Neural cell (in vitro differentiated cells): Measurements from ENCODE around the gene SLC9A3. TPM values are rescaled to one million over a fixed set of nuclear protein-coding genes. Genes with fewer than 3 reads are reported as not detected.

Experiments
- H2AFZ ChIP-seq: fragments of 200-600, 300-800 bp; sonication (generic), shearing (Covaris generic); 2 replicates; pipeline ENCODE4 v1.6.0; 2014; ENCODE audit warnings: low read depth, mild to moderate bottlenecking, antibody characterized with exemption, low read length, moderate library complexity
- H3F3A ChIP-seq: fragments of 200-600 bp; shearing (Covaris generic); 2 replicates; pipeline ENCODE4 v1.6.1; 2016; ENCODE audit warnings: mild to moderate bottlenecking, moderate library complexity, mixed read lengths, antibody characterized with exemption, low read length; ENCODE audit not compliant: insufficient read depth, poor library complexity, severe bottlenecking
- H3K27ac ChIP-seq: fragments of 200-600, 300-800 bp; sonication (generic), shearing (Covaris generic); 2 replicates; pipeline ENCODE4 v1.5.1; 2014; ENCODE audit warnings: mild to moderate bottlenecking, low read length, moderate library complexity
- H3K27me3 ChIP-seq: fragments of 300-800, 200-600 bp; sonication (generic), shearing (Covaris generic); 2 replicates; pipeline ENCODE4 v1.6.0; 2014; ENCODE audit warnings: mild to moderate bottlenecking, low read depth, low read length, moderate library complexity; ENCODE audit not compliant: insufficient read depth
- H3K36me3 ChIP-seq: fragments of 300-800, 200-600 bp; sonication (generic), shearing (Covaris generic); 2 replicates; pipeline ENCODE4 v1.5.1; 2014; ENCODE audit warnings: mild to moderate bottlenecking, antibody characterized with exemption, low read length, moderate library complexity; ENCODE audit not compliant: insufficient read depth
- H3K4me2 ChIP-seq: fragments of 300-800, 200-600 bp; sonication (generic), shearing (Covaris generic); 2 replicates; pipeline ENCODE4 v1.6.0; 2014; ENCODE audit warnings: mild to moderate bottlenecking, low read length
- H3K4me3 ChIP-seq: fragments of 300-800, 200-600 bp; sonication (generic), shearing (Covaris generic); 2 replicates; pipeline ENCODE4 v1.5.1; 2014; ENCODE audit warnings: mild to moderate bottlenecking, low read length, moderate library complexity
- H3K79me2 ChIP-seq: fragments of 200-600 bp; shearing (Covaris generic); replicated peaks from 2 replicates; pipeline ENCODE4 v1.6.0; 2014; ENCODE audit warnings: mild to moderate bottlenecking, low read length, moderate library complexity; ENCODE audit not compliant: insufficient read depth
- H3K9ac ChIP-seq: fragments of 300-800, 200-600 bp; sonication (generic), shearing (Covaris generic); 2 replicates; pipeline ENCODE4 v1.6.1; 2016; ENCODE audit warnings: mild to moderate bottlenecking, low read length, mixed read lengths
- H3K9me2 ChIP-seq: fragments of 200-600 bp; shearing (Covaris generic); 2 replicates; pipeline ENCODE4 v1.6.1; 2016; ENCODE audit warnings: mild to moderate bottlenecking, low read length, mixed read lengths; ENCODE audit not compliant: insufficient read depth
- H3K9me3 ChIP-seq: fragments of 200-600, 300-800 bp; sonication (generic), shearing (Covaris generic); 2 replicates; pipeline ENCODE4 v1.6.1; 2016; ENCODE audit warnings: mild to moderate bottlenecking, mixed run types, low read length, moderate library complexity, mixed read lengths
- H4K20me1 ChIP-seq: fragments of 200-600 bp; shearing (Covaris generic); 2 replicates; pipeline ENCODE4 v1.6.1; 2016; ENCODE audit warnings: mild to moderate bottlenecking, mixed run types; ENCODE audit not compliant: insufficient read depth
- EP300 ChIP-seq: fragments of 450-650 bp; conservative IDR thresholded peaks from 2 replicates; pipeline ENCODE4 v1.6.1; 2014; ENCODE audit warnings: antibody characterized with exemption, mild to moderate bottlenecking, moderate library complexity; ENCODE audit not compliant: poor library complexity, severe bottlenecking
- EZH2 ChIP-seq: fragments of 200-600, 300-800 bp; shearing (Covaris generic), sonication (generic); IDR thresholded peaks from 2 replicates; pipeline ENCODE4 v1.6.1; 2014; ENCODE audit warnings: antibody characterized with exemption, low read length, borderline replicate concordance, mild to moderate bottlenecking; ENCODE audit not compliant: insufficient read depth, poor library complexity, severe bottlenecking
- MXI1 ChIP-seq: fragments of 450-650 bp; conservative IDR thresholded peaks from 2 replicates; pipeline ENCODE4 v1.6.1; 2014; ENCODE audit warnings: antibody characterized with exemption, mild to moderate bottlenecking; ENCODE audit not compliant: poor library complexity, severe bottlenecking
- POLR2AphosphoS5 ChIP-seq: IDR thresholded peaks from 2 replicates; pipeline ENCODE4 v1.6.1; 2012
- RAD21 ChIP-seq: fragments of 450-650 bp; conservative IDR thresholded peaks from 2 replicates; pipeline ENCODE4 v1.6.1; 2014; ENCODE audit warnings: antibody characterized with exemption, mild to moderate bottlenecking, moderate library complexity
- SMC3 ChIP-seq: fragments of 450-650 bp; conservative IDR thresholded peaks from 2 replicates; pipeline ENCODE4 v1.6.1; 2014; ENCODE audit warnings: antibody characterized with exemption, mild to moderate bottlenecking, moderate library complexity; ENCODE audit not compliant: poor library complexity
- TAF1 ChIP-seq: IDR thresholded peaks from 2 replicates; pipeline ENCODE4 v1.6.1; 2012; ENCODE audit warnings: low read depth
- polyA plus RNA-seq: library from polyadenylated mRNA; depleted of rRNA; stranded (reverse); fragments of >200 nt; gene quantifications from 2 replicates; pipeline ENCODE4 v1.2.3, GENCODE V29; 2014
- TF ChIP-seq, protein P1 (sequence below): fragments of 450-650 bp; IDR thresholded peaks from 2 replicates; pipeline ENCODE4 v1.5.1; 2014; ENCODE audit warnings: antibody characterized with exemption, mild to moderate bottlenecking, moderate library complexity; ENCODE audit not compliant: poor library complexity, severe bottlenecking
- TF ChIP-seq, protein P2 (sequence below): IDR thresholded peaks from 2 replicates; pipeline ENCODE4 v1.6.1; 2012; ENCODE audit warnings: borderline replicate concordance

The SLC9A3 gene
- polyA plus RNA-seq, 1 donor from 2014 or later, result 4.0 TPM

DNA sequence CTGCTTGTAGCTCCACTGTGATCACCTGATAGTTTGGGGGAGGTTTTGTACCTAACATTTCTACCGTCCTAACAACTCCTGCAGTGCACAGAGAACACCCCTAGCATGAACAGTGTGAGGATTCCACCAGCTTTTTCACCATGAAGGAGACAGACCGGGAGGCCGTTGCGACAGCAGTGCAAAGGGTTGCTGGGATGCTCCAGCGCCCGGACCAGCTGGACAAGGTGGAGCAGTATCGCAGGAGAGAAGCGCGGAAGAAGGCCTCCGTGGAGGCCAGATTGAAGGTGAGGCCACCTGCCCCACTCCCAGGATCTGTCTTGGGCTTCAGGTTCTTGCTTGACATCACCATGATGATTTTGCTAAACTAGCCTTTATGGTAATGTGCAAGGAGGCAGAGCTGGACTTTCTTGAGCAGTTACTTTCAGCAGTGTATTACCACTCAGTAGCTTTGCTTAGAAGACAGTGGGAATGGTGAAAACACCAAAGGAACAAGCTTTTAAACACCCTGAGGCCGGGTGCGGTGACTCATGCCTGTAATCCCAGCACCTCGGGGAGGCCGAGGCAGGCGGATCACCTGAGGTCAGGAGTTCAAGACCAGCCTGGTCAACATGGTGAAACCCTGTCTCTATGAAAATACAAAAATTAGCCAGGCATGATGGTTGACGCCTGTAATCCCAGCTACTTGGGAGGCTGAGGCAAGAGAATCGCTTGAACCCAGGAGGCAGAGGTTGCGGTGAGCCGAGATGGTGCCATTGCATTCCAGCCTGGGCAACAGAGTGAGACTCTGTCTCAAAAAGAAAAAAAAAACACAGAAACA is 78.0 kb downstream of the SLC9A3 start:
- Histone ChIP-seq H3K9me2 (no peaks in the 10 kb centered on the region), H4K20me1 (no peaks in the 10 kb centered on the region), H3K4me3 (no peak overlapping the region), H3K27ac (no peak overlapping the region), H3K36me3 (peaks cover 14% of the 10 kb centered on the region), H3K9me3 (no peaks in the 10 kb centered on the region), H3F3A (no peaks in the 10 kb centered on the region), H3K9ac (no peak overlapping the region), H3K27me3 (no peaks in the 10 kb centered on the region), H2AFZ (no peak overlapping the region), H3K79me2 (peaks cover 28% of the 10 kb centered on the region), H3K4me2 (no peak overlapping the region)
- TF ChIP-seq, protein P1, sequence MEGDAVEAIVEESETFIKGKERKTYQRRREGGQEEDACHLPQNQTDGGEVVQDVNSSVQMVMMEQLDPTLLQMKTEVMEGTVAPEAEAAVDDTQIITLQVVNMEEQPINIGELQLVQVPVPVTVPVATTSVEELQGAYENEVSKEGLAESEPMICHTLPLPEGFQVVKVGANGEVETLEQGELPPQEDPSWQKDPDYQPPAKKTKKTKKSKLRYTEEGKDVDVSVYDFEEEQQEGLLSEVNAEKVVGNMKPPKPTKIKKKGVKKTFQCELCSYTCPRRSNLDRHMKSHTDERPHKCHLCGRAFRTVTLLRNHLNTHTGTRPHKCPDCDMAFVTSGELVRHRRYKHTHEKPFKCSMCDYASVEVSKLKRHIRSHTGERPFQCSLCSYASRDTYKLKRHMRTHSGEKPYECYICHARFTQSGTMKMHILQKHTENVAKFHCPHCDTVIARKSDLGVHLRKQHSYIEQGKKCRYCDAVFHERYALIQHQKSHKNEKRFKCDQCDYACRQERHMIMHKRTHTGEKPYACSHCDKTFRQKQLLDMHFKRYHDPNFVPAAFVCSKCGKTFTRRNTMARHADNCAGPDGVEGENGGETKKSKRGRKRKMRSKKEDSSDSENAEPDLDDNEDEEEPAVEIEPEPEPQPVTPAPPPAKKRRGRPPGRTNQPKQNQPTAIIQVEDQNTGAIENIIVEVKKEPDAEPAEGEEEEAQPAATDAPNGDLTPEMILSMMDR, result no peak
- TF ChIP-seq POLR2AphosphoS5 (no peak), SMC3 (no peak), EZH2 (no peak), RAD21 (no peak), TAF1 (no peak), EP300 (no peak), MXI1 (no peak)
- TF ChIP-seq, protein P2, sequence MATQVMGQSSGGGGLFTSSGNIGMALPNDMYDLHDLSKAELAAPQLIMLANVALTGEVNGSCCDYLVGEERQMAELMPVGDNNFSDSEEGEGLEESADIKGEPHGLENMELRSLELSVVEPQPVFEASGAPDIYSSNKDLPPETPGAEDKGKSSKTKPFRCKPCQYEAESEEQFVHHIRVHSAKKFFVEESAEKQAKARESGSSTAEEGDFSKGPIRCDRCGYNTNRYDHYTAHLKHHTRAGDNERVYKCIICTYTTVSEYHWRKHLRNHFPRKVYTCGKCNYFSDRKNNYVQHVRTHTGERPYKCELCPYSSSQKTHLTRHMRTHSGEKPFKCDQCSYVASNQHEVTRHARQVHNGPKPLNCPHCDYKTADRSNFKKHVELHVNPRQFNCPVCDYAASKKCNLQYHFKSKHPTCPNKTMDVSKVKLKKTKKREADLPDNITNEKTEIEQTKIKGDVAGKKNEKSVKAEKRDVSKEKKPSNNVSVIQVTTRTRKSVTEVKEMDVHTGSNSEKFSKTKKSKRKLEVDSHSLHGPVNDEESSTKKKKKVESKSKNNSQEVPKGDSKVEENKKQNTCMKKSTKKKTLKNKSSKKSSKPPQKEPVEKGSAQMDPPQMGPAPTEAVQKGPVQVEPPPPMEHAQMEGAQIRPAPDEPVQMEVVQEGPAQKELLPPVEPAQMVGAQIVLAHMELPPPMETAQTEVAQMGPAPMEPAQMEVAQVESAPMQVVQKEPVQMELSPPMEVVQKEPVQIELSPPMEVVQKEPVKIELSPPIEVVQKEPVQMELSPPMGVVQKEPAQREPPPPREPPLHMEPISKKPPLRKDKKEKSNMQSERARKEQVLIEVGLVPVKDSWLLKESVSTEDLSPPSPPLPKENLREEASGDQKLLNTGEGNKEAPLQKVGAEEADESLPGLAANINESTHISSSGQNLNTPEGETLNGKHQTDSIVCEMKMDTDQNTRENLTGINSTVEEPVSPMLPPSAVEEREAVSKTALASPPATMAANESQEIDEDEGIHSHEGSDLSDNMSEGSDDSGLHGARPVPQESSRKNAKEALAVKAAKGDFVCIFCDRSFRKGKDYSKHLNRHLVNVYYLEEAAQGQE, result no peak

DNA sequence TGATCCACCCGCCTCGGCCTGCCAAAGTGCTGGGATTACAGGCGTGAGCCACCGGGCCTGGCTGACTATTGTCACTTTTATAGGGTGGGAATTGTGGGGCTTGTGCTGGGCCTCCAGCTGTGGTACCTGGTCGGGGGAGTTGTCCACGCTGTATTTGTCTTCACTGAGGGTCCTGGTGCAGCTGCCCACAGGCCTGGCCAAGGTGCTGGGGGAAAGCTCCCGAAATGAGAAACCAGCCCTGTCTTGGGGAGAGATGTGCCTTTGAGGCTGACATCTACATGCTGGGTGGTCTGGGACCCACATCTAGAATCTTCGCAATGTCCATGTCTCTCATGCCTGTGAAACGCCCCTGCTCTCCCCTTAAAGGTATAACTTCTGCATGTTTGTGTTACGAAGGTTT is 78.7 kb downstream of the SLC9A3 start:
- Histone ChIP-seq H4K20me1 (no peaks in the 10 kb centered on the region), H3K4me3 (no peak overlapping the region), H3K79me2 (peaks cover 24% of the 10 kb centered on the region), H3K9ac (no peak overlapping the region), H3K9me2 (no peaks in the 10 kb centered on the region), H3K27me3 (no peaks in the 10 kb centered on the region), H3K4me2 (no peak overlapping the region), H3K27ac (no peak overlapping the region), H3K9me3 (no peaks in the 10 kb centered on the region), H3K36me3 (peaks cover 12% of the 10 kb centered on the region), H2AFZ (no peak overlapping the region), H3F3A (no peaks in the 10 kb centered on the region)
- TF ChIP-seq SMC3, result no peak
- TF ChIP-seq, protein P2, result no peak
- no peak for TF ChIP-seq MXI1
- TF ChIP-seq, protein P1, result no peak
- TF ChIP-seq RAD21, result no peak
- TF ChIP-seq EP300, result no peak
